NB4 (cell line): ENCODE data around the gene CCDC89.
"Not testable (repeated sequence)": the region's sequence is repeated elsewhere in the genome, so short reads cannot be mapped to it uniquely, and the experiment has no call there.

ENCODE experiments used
- DNase-seq: peaks from one replicate; pipeline ENCODE4 v3.0.0; 2010; ENCODE audit warnings: low read depth
- H3K4me3 ChIP-seq: one replicate; pipeline ENCODE4 v1.5.1; 2011; ENCODE audit warnings: mild to moderate bottlenecking, low read depth, low read length, moderate library complexity
- CTCF ChIP-seq: IDR thresholded peaks from one replicate; pipeline ENCODE4 v1.5.1; 2012; ENCODE audit warnings: low read depth, low read length
- MYC ChIP-seq: IDR thresholded peaks from 2 replicates; pipeline ENCODE4 v1.6.1; 2011; ENCODE audit warnings: low read depth, low read length
- POLR2A ChIP-seq: IDR thresholded peaks from 2 replicates; pipeline ENCODE4 v1.6.1; 2011; ENCODE audit warnings: mild to moderate bottlenecking; ENCODE audit not compliant: insufficient read length; ENCODE audit errors: extremely low read depth
- TF ChIP-seq, protein P1 (sequence below): IDR thresholded peaks from 2 replicates; pipeline ENCODE4 v1.6.1; 2011; ENCODE audit warnings: low read depth, low read length

Gene CCDC89

GRCh38 chr11:85663080-85663752, 22.8 kb downstream of the CCDC89 start:
- TF ChIP-seq CTCF (no peak), MYC (no peak), POLR2A (no peak)
- TF ChIP-seq, protein P1, sequence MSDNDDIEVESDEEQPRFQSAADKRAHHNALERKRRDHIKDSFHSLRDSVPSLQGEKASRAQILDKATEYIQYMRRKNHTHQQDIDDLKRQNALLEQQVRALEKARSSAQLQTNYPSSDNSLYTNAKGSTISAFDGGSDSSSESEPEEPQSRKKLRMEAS, result no peak
- H3K4me3 ChIP-seq, result peak overlapping the region; percentile 80
- peak; percentile 43 for DNase-seq

DNA sequence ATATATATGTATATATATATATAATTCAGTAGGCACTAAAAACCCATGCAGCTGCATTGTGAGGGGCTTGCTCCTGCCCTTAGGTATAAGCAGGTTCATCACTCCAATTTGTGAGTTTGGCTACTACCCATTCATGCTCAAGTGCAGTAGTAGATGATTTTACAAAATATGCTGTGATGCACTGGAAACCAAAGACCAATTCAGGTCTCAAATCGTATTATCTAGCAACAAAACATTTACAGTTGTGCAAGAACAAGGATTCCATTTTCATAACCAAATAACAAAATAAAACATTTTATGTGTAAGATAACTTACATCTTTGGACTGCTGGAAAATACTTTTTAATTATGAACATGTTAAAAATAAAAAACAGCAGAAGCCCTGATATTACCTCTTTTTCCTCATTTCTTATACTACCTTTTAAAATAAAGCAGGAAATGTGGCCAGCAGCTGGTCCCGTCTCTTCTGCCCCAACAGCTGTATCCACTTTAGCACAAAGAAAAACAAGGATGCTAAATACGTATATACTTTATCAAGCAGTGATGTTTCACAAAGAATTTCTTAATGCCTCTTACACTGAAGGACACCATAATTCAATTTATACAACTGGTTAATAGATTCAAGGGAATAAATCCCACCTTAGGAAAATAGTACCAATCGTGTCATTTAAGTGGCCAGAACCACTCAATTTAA, 23.9 kb downstream of the CCDC89 start:
- no peak for TF ChIP-seq CTCF
- TF ChIP-seq, protein P1, result no peak
- no peak for TF ChIP-seq MYC
- TF ChIP-seq POLR2A, result no peak
- H3K4me3 ChIP-seq, result peak overlapping the region; percentile 80
- DNase-seq, result peak; percentile 29

DNA sequence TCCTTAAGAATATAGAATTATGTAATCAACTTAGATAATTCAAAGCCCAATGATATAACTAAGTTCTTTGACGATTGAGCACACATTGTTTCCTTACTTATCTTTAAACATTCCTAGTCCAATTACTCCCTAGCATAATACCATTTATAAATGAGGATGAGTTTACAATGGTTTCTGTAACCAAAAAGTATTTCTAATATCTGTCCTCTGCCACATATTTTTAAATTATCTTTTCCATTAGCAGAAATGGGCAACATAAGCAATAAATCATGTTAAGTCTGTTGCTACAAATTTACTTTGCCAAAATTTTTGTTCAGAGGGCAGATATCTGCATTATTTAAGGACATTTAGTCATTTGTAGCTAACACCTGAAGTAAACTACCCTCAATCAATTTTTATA, 27.8 kb downstream of the CCDC89 start:
- no peak for TF ChIP-seq MYC
- TF ChIP-seq, protein P1, result no peak
- no peak for TF ChIP-seq POLR2A
- TF ChIP-seq CTCF, result no peak
- H3K4me3 ChIP-seq, result no peak overlapping the region
- no peak for DNase-seq

- DNase-seq, result no peak
- TF ChIP-seq CTCF (no peak), MYC (no peak), POLR2A (no peak)
- TF ChIP-seq, protein P1, result no peak
- no peak overlapping the region for H3K4me3 ChIP-seq
These were observed 29.2 kb downstream of the CCDC89 start for GRCh38 chr11:85656777-85657176.

GRCh38 chr11:85654343-85654742, 31.7 kb downstream of the CCDC89 start:
- not testable (repeated sequence) for H3K4me3 ChIP-seq, DNase-seq

DNA sequence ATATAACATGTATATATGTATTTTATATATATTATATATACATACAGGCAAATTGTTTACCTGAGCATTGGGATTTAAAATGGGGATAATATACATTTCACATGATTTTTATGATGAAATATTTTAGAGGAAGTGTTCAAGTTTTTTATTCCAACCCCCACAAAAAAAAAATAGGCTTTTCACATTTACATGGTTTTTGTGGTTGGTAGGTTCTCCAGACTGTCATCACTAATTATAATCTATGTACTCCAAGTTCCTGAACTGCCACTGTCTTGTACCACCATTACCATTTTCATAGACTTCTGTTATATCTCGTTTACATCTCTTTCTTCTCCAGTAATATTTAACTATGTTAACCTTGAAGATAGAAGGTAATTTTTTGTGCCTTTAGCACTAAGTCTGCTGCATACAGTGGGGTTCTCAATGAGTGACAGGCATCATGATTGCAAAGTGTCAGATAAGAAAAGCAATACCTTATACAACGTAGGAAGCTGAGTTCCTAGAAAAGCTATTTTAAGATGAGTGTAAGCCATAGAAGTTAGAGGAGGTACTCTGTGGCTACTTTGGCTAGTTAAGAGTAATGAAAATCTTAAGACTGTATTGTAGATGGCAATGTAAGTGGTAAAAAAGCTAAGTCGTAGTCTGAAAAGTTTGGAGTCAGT, 33.1 kb downstream of the CCDC89 start:
- H3K4me3 ChIP-seq, result no peak overlapping the region
- TF ChIP-seq MYC (no peak), CTCF (no peak), POLR2A (no peak)
- TF ChIP-seq, protein P1, result no peak
- DNase-seq, result peak; percentile 35
